Hypothalamus (tissue), 51 donors: ENCODE measurements around the gene APPL2.
A peak's percentile ranks its signal among the peaks of the same experiment; 100 is the strongest.

ENCODE experiments used
- DNase-seq, 51 donors: peaks; one replicate each; lab custom pipeline; 2025; lab: John Stamatoyannopoulos, UW

The APPL2 gene

DNA sequence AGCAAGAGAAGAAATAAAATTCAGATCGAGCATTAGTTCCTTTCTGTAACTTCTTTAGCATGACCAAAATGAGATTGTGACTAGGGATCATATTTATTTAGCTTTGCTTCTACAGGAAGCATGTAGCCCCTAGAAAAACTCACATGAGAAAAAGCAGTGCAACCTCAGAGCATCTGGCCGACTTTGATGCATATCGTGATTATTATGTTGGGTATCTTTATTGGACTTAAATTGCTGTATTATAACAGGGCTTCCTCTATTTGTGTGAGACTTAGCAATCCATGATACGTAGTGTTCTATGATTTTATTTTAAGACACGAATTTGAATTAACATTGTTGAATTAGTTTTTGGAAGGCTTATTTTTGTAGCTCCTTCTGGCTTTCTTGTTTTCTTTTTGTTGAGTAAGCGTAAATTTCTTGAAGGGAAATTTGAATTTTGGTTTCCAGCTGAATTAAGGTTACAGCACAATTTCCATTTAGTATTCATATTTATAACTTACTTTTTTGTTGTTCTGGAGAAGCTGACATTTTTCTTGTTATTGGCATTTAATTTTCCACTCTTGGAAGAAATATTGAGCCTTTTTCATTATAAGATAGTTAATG is 94.6 kb downstream of the APPL2 start:
- peak in 1 of 51 donors; percentile 21 for DNase-seq

DNA sequence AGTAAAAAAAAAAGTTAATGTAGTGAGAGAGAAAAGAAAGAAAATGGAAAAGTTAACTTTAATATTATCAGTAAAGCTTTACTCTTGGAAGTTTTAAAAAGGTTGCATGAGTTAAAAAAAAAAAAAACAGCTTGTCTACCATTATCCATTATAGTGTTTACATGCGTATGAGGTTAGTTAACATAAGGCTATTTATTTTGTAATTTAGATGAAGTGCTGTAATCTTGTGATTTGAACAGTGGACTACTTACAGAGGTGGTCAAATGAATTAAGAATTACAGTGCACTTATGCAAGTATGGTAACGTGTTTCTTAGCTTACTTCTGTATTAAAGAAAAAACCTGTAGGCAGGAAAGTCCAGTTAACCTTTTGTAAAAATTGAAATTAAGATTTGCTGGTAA is 97.7 kb downstream of the APPL2 start:
- no peak for DNase-seq
